Measurements from ENCODE around the gene ADGRB3.

- TF ChIP-seq REST (IDR thresholded peaks at IDR 0.05; ENCODE audit: low read depth) (no peak), EP300 (IDR thresholded peaks at IDR 0.05; ENCODE audit: borderline replicate concordance) (no peak), CEBPB (IDR thresholded peaks at IDR 0.05) (no peak), FOXM1 (IDR thresholded peaks at IDR 0.05; ENCODE audit: borderline replicate concordance, low read depth) (no peak), USF1 (IDR thresholded peaks at IDR 0.05) (no peak), MAX (IDR thresholded peaks at IDR 0.05) (no peak), RAD21 (IDR thresholded peaks at IDR 0.05; ENCODE audit: low read depth) (no peak), TAF1 (IDR thresholded peaks at IDR 0.05; ENCODE audit: low read depth) (no peak), YY1 (IDR thresholded peaks at IDR 0.05; ENCODE audit: low read depth) (no peak), TCF12 (IDR thresholded peaks at IDR 0.05; ENCODE audit: low read depth) (no peak), EGR1 (IDR thresholded peaks at IDR 0.05) (no peak), NFIC (IDR thresholded peaks at IDR 0.05) (no peak)
Measured at GRCh38 chr6:69263297-69263696, 628.2 kb downstream of the ADGRB3 start.

All from Ishikawa (cell line).